ENCODE results near the gene WNT9A. TPM values are rescaled to one million over a fixed set of nuclear protein-coding genes. Genes with fewer than 3 reads are reported as not detected.

Gene WNT9A
- total RNA-seq, 1 experiment from 2014 or later, result 2.7 TPM

DNA sequence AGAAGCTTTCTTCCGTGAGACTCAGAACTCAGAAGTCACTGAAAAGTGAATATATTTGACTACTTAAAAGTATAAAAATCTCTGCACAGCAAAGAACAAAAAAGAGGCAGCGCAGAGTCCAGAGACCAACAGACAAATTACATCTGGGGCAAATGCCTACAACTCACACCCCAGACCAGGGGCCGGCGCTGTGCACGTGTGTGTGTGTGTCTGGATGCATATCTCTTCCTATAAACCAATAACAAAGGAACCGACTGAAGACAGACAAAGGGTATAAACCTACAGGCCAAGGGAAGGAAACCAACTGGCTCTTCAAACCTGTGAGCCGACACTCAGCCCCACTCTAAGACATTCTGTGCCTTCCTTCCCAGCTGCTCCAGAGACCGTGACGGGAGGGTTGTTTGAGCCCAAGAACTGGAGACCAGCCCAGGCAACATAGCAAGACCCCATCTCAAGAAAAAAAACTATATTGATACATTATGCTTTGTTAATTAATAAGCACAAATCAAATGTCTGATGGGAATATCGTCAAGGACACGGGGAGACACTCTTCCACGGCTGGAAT, 18.8 kb downstream of the WNT9A start:
- DNase-seq (ENCODE audit: low spot score), result no peak
- in situ Hi-C loops (cut with HindIII; ENCODE audit: low sequenced_read_pairs), result loop anchor here (25.0 kb wide), 1 partner anchor 167 kb away; no protein-coding TSS in a partner anchor

DNA sequence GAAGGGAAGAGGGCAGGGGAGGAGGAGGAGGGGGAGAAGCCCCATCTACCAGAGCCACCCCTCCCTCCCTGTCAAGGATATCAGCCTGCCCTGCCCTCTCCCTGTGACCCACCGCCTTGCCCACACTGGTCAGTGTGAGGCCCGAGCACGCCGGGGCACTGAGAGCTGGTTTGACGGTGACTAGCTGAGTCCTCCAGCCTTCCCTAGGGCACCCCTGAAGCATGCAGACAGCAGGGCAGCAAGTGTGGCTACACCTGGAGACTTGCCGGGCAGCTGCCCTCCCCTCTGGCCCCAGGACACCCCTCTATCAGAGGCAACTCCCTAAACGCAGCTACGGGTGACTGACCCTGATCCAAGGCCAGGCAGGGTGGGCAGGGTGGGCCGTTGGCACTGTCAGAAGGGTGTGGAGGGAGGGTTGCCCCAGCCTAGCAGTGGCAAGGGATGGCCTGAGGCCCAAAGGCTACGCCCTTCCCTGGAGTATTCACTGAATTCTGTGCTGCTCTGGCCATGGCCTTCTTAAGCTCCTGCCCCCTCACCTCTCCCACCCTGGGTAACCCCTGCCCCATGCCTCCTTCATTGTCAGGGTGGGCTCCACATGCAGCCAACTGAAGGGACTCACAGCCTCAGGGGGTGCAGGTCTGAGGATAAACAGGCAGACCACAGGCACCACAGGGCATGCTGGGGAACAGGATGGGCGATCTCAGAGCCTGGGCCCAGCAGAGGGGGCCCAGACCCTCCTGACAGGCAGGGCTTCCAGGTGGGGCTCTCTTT, 19.6 kb downstream of the WNT9A start:
- in situ Hi-C loops (cut with HindIII; ENCODE audit: low sequenced_read_pairs), result loop anchor here (25.0 kb wide), 1 partner anchor 166 kb away; no protein-coding TSS in a partner anchor
- DNase-seq (ENCODE audit: low spot score), result no peak

- in situ Hi-C loops (cut with HindIII; ENCODE audit: low sequenced_read_pairs), result loop anchor here (25.0 kb wide), 1 partner anchor 165 kb away; no protein-coding TSS in a partner anchor
- no peak for DNase-seq (ENCODE audit: low spot score)
These were observed 20.5 kb downstream of the WNT9A start for GRCh38 chr1:227926896-227927885.

- in situ Hi-C loops (cut with HindIII; ENCODE audit: low sequenced_read_pairs), result loop anchor here (25.0 kb wide), 1 partner anchor 164 kb away; no protein-coding TSS in a partner anchor
- DNase-seq (ENCODE audit: low spot score), result no peak
These were observed 21.4 kb downstream of the WNT9A start for GRCh38 chr1:227926216-227926791.

GRCh38 chr1:227925582-227926198, 22.0 kb downstream of the WNT9A start:
- in situ Hi-C loops (cut with HindIII; ENCODE audit: low sequenced_read_pairs), result loop anchor here (25.0 kb wide), 1 partner anchor 163 kb away; no protein-coding TSS in a partner anchor
- DNase-seq (ENCODE audit: low spot score), result no peak

DNA sequence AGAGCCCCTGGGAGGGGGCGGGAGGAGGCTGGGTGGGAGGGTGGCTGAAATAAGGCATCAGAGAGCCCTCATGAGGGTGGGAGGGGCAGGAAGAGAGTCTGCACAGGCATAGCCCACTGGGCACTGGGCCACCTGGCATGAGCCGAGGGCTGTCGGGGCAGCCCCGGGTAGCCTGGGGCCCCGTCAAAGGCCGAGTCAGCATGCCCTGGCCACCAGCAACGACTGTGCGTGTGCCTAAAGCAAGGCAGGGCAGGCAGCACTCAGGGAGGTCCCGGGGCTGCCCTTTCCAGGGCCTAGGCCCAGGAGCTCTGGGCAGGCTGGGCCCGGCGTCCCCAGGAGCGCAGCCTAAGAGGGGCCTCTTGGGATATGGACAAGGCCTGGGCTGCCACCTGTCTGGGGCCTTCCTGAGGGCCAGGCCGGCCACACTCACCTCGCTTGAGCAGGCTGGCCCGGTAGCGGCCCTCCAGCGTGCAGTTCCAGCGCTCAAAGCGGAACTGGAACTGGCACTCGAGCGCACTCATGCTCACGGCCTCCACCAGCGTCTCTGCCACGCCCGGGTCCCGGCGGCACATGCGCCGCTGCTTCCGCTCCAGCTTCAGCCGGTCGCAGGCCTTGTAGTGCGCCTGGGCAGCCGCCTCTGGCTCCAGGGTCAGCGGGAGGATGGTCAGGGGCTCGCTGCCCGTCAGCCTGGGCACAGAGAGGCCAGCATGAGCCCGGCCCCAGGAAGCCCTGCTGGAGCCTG, 22.7 kb downstream of the WNT9A start:
- in situ Hi-C loops (cut with HindIII; ENCODE audit: low sequenced_read_pairs), result loop anchor here (25.0 kb wide), 1 partner anchor 163 kb away; no protein-coding TSS in a partner anchor
- DNase-seq (ENCODE audit: low spot score), result no peak

GRCh38 chr1:227924168-227924832, 23.4 kb downstream of the WNT9A start:
- in situ Hi-C loops (cut with HindIII; ENCODE audit: low sequenced_read_pairs), result no loop called here
- DNase-seq (ENCODE audit: low spot score), result no peak

- in situ Hi-C loops (cut with HindIII; ENCODE audit: low sequenced_read_pairs), result no loop called here
These were observed 24.2 kb downstream of the WNT9A start for GRCh38 chr1:227923353-227924167.

DNA sequence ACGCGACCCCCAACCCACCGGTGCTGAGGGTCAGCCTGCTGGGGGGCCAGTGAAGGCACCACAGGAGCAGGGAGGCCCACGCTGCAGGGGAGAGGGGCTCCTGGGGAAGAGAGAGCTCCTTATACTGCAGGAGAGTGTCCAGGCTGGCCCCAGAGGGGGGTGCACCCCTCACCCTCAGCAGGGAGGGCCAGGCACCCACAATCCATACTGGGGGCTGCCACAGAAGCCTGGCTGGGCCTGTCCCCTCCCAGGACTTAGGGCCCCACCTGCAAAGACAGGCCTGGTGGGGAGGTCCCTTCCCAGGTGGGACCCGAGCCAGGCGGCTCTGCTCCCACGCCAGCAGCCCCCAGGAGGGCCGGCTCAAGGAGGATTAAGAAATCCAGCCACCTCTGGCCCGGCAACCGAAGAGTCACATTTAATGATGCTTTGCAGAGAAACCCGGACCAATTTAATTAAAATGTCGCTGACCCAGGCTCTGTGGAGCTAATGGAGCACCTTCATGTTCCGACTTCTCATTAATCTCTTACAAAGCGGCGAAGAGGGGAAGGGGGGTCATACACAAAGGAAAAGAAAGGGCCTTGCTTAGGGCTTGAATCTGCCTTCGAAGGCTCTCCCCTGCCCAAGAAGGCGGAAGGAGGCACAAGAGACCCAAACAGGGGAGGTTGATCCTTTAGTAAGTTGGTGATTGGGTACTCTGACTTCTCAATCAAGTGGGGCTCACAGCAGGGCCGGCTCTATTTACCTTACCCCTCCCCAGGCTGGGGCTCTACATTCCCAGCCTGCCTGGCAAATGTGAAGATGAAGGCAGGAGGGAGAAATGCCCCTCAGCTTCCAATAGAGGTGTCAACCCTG, 25.0 kb downstream of the WNT9A start:
- in situ Hi-C loops (cut with HindIII; ENCODE audit: low sequenced_read_pairs), result no loop called here
- no peak for DNase-seq (ENCODE audit: low spot score)

More at GRCh38 chr1:227923353-227924167, 24.2 kb downstream of the WNT9A start:
- DNase-seq (ENCODE audit: low spot score), result no peak

- in situ Hi-C loops (cut with HindIII; ENCODE audit: low sequenced_read_pairs), result no loop called here
- no peak for DNase-seq (ENCODE audit: low spot score)
These were observed 26.1 kb downstream of the WNT9A start for GRCh38 chr1:227921461-227922185.

DNA sequence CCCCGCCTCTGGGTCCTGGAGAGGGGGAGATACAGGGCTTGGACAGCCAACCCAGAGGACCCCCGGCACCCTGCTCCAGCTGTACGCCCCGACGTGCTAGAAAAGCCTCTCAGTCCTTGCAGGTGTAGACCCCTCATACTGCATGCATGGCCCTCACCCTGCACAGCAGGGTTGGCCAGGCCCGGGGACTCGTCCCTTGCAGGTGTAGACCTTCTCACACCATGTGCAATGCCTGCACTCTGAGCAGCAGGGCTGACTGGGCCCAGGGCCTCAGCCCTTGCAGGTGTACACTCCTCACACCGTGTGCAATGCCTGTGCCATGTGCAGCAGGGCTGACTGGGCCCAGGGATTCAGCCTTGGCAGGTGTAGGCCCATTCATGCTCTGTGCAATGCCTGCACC, 26.8 kb downstream of the WNT9A start:
- DNase-seq (ENCODE audit: low spot score), result no peak
- in situ Hi-C loops (cut with HindIII; ENCODE audit: low sequenced_read_pairs), result no loop called here

DNA sequence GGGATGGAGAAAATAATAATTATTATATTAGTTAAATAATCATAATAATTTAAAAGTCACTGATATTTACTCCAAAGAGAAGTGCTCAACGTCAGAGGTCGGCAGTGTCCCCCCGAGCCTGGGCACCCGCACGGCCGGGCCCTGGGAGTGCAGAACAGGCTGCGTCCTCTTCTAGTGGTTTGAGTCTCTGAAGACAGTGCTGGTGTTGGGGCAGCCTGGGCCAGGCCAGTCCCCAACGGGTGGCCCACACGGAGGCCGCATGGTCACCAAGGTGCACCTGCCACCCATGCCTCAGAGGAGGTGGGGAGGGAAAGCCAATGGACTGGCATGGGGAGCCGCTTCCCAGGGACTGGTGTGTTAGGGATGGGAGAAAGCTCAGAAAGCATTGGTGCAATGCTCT, 27.3 kb downstream of the WNT9A start:
- in situ Hi-C loops (cut with HindIII; ENCODE audit: low sequenced_read_pairs), result no loop called here

DNA sequence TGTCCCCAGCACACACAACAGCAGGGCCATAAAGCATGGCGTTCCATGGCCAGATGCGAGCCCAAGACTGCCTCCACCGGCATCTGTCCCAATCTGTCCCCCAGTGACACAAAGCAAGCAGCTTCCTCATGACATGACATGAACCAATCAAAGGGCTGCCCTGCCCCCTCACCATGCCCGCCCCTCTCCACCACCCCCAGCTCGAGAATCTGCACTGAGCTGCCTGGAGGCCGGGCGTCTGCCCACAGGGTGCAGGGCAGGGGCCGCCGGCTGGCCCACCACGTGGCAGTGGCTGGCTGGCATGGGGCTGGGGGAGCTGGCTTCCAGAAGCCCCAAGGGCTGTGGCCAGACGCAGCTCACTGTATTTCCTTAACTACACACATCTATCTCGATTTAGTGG, 27.8 kb downstream of the WNT9A start:
- in situ Hi-C loops (cut with HindIII; ENCODE audit: low sequenced_read_pairs), result no loop called here
- no peak for DNase-seq (ENCODE audit: low spot score)

More for the DNA sequence above, 27.3 kb downstream of the WNT9A start:
- no peak for DNase-seq (ENCODE audit: low spot score)

DNA sequence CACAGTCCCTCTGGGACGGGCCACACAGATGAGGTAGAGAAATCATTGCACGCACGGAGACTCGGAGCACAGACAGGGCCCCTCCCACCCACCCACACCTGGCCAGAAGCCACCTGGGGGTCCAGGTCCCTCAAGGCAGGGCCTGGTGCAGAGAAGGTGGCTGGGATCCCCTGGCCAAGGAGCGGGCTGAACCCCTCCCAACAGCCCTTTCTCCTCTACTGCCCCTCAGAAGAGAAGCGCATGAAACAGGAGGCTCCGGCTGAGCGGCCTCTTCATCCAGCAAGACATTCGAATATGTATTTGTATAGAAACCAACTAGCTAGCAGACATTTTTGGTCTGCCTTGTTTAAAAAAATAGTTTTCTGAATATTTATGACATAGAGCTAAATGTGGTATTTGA, 29.0 kb downstream of the WNT9A start:
- in situ Hi-C loops (cut with HindIII; ENCODE audit: low sequenced_read_pairs), result no loop called here
- DNase-seq (ENCODE audit: low spot score), result no peak

DNA sequence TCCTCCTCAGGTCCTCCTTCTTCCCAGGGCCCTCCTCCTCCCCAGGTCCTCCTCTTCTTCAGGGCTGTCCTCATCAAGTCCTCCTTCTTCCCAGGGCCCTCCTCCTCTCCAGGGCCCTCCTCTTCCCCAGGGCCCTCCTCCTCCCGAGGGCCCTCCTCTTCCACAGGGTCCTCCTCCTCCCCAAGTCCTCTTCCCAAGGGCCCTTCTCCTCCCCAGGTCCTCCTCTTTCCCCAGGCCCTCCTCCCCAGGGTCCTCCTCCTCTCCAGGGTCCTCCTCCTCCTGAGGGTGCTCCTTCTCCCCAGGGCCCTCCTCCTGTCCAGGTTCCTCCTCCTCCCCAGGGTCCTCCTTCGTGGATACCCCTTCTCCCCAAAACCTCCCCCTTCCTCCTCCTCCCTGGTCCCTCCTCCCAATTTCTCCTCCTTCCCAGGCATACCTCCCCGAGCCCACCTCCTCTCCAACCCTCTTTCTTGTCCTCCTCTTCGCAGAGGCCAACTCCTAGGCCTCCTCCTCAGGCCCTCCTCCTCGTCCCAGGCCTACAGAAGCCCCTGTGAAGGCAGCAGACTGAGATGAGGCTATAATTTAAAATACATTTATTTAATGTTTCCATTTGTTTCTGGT, 29.5 kb downstream of the WNT9A start:
- no peak for DNase-seq (ENCODE audit: low spot score)
- in situ Hi-C loops (cut with HindIII; ENCODE audit: low sequenced_read_pairs), result no loop called here

Data from G401 (cell line).